HepG2 (cell line): ENCODE measurements around the gene RIPOR1. TPM values are rescaled to one million over a fixed set of nuclear protein-coding genes. Genes with fewer than 3 reads are reported as not detected.

Experiments used
- ATAC-seq: fragments of 200-7000 bp; cut with Tn5 transposase; 3 replicates; pipeline ENCODE4 v1.9.1; 2020; ENCODE audit warnings: mild to moderate bottlenecking, moderate library complexity
- BruUV-seq: library from RNA; stranded (reverse); fragments of 400-500 nt; replicated peaks from 2 replicates; lab custom pipeline; 2021; lab: Mats Ljungman, UMichigan
- CTCF ChIA-PET: fragments of 300-600 bp; formaldehyde crosslinking; extraction: SDS; loops from one replicate; lab custom pipeline; 2021; ENCODE audit warnings: low total read pairs, inconsistent platforms, low intra/inter-chr PET ratio; lab: Yijun Ruan, JAX
- POLR2A ChIA-PET: fragments of 350-600 bp; sonication (Branson Sonifier 250); formaldehyde crosslinking; loops from one replicate; lab custom pipeline; 2020; ENCODE audit warnings: antibody characterized with exemption, inconsistent platforms; lab: Yijun Ruan, JAX
- DNase-seq: peaks from one replicate; pipeline ENCODE4 v3.0.0-alpha.2; 2015; ENCODE audit warnings: low spot score
- FAIRE-seq: peaks from 3 replicates; lab custom pipeline; 2011; peaks lifted over from hg19 to GRCh38; lab: Jason Lieb, UNC
- H2AFZ ChIP-seq: one replicate; pipeline ENCODE4 v1.6.1; 2011; ENCODE audit warnings: low read length, inconsistent platforms
- H3K27ac ChIP-seq: fragments of 300-600 bp; 3 replicates; pipeline ENCODE4 v1.8.0; 2011; ENCODE audit warnings: mixed run types, mild to moderate bottlenecking, mixed read lengths, low read length, inconsistent platforms; ENCODE audit not compliant: insufficient read depth; ENCODE audit errors: extremely low read length
- H3K27me3 ChIP-seq, 2 experiments: fragments of 200-600 bp in 1 of 2; 2 replicates in 1 of 2; 3 replicates in 1 of 2; pipeline versions ENCODE4 v1.6.0 to v1.8.0; 2011; ENCODE audit warnings: low read length in 2 of 2, mild to moderate bottlenecking in 2 of 2, moderate library complexity in 2 of 2, inconsistent platforms in 1 of 2; ENCODE audit not compliant: insufficient read depth in 2 of 2, control insufficient read depth in 1 of 2
- H3K36me3 ChIP-seq, 2 experiments: fragments of 200-600 bp in 1 of 2; replicated peaks in 1 of 2; 2 replicates in 1 of 2; 3 replicates in 1 of 2; pipeline versions ENCODE4 v1.5.1 to v1.8.0; 2011; ENCODE audit warnings: low read length in 2 of 2, inconsistent platforms in 1 of 2; ENCODE audit not compliant: insufficient read depth in 2 of 2, control insufficient read depth in 1 of 2
- H3K4me1 ChIP-seq: 2 replicates; pipeline ENCODE4 v1.5.1; 2012; ENCODE audit warnings: low read length, inconsistent platforms; ENCODE audit not compliant: insufficient read depth
- H3K4me2 ChIP-seq: 2 replicates; pipeline ENCODE4 v1.6.0; 2011; ENCODE audit warnings: low read depth, low read length, inconsistent platforms
- H3K4me3 ChIP-seq, 3 experiments: fragments of 200-600 bp in 1 of 3; sonication (generic), shearing (Covaris generic) in 1 of 3; replicated peaks in 1 of 3; 2 replicates each; pipeline ENCODE4 v1.5.1; 2011 to 2016; ENCODE audit warnings: low read length in 3 of 3, inconsistent platforms in 2 of 3, low read depth in 2 of 3, mild to moderate bottlenecking in 2 of 3, control low read depth in 1 of 3, mixed read lengths in 1 of 3; ENCODE audit not compliant: insufficient read depth in 1 of 3
- H3K79me2 ChIP-seq: one replicate; pipeline ENCODE4 v1.6.1; 2011; ENCODE audit warnings: low read length, inconsistent platforms; ENCODE audit not compliant: insufficient read depth
- H3K9ac ChIP-seq: 2 replicates; pipeline ENCODE4 v1.6.0; 2011; ENCODE audit warnings: mild to moderate bottlenecking, low read depth, low read length, inconsistent platforms; ENCODE audit not compliant: insufficient read depth
- H3K9me3 ChIP-seq: 2 replicates; pipeline ENCODE4 v1.5.1; 2012; ENCODE audit warnings: mild to moderate bottlenecking, low read length
- H4K20me1 ChIP-seq: 2 replicates; pipeline ENCODE4 v1.6.0; 2011; ENCODE audit warnings: inconsistent platforms, mild to moderate bottlenecking, low read length, moderate library complexity; ENCODE audit not compliant: insufficient read depth
- AFF4 ChIP-seq: sonication (generic); formaldehyde crosslinking; IDR thresholded peaks from 2 replicates; pipeline ENCODE4 v1.4.0; 2020; ENCODE audit warnings: missing genetic modification reagents
- AGO2 ChIP-seq: fragments of 200-400 bp; formaldehyde crosslinking; optimal IDR thresholded peaks from 2 replicates; pipeline ENCODE3; 2017; ENCODE audit warnings: mild to moderate bottlenecking, low read depth, low read length, moderate library complexity
- ARNT2 ChIP-seq: sonication (generic); formaldehyde crosslinking; IDR thresholded peaks from 2 replicates; pipeline ENCODE4 v1.8.0; 2022; ENCODE audit warnings: mild to moderate bottlenecking, low read depth, missing genetic modification reagents, moderate library complexity
- FOXP1 ChIP-seq, 2 experiments: fragments of 450-650 bp in 1 of 2; IDR thresholded peaks; 2 replicates each; pipeline ENCODE4 v1.6.1; 2017 to 2018; ENCODE audit warnings: antibody characterized with exemption in 1 of 2
- HOXA9 ChIP-seq: sonication (generic); formaldehyde crosslinking; IDR thresholded peaks from 2 replicates; pipeline ENCODE4 v1.8.1; 2022; ENCODE audit warnings: missing genetic modification reagents, mild to moderate bottlenecking, moderate library complexity, borderline replicate concordance
- MTF1 ChIP-seq: sonication (generic); formaldehyde crosslinking; IDR thresholded peaks from 2 replicates; pipeline ENCODE4 v1.5.0; 2020; ENCODE audit warnings: missing genetic modification reagents
- MYC ChIP-seq: sonication (generic); formaldehyde crosslinking; IDR thresholded peaks from 2 replicates; pipeline ENCODE4 v1.9.0; 2021; ENCODE audit warnings: missing genetic modification reagents, borderline replicate concordance
- RAD21 ChIP-seq: fragments of 450-650 bp; formaldehyde crosslinking; IDR thresholded peaks from 2 replicates; pipeline ENCODE4 v1.5.0; 2020; ENCODE audit warnings: mild to moderate bottlenecking
- TERF1 ChIP-seq: sonication (generic); formaldehyde crosslinking; IDR thresholded peaks from 2 replicates; pipeline ENCODE4 v1.8.0; 2022; ENCODE audit warnings: mild to moderate bottlenecking, missing genetic modification reagents, moderate library complexity
- TMF1 ChIP-seq: sonication (generic); formaldehyde crosslinking; IDR thresholded peaks from 2 replicates; pipeline ENCODE4 v1.8.1; 2022; ENCODE audit warnings: low read depth, missing genetic modification reagents
- ZBTB21 ChIP-seq: sonication (generic); formaldehyde crosslinking; IDR thresholded peaks from 2 replicates; pipeline ENCODE4 v1.4.0; 2020; ENCODE audit warnings: missing genetic modification reagents
- ZNF282 ChIP-seq: fragments of 450-650 bp; IDR thresholded peaks from 2 replicates; pipeline ENCODE4 v1.6.1; 2018; ENCODE audit not compliant: partially characterized antibody
- ZNF30 ChIP-seq: sonication (generic); formaldehyde crosslinking; IDR thresholded peaks from 2 replicates; pipeline ENCODE4 v1.5.0; 2020; ENCODE audit warnings: mild to moderate bottlenecking, missing genetic modification reagents
- ZNF383 ChIP-seq: sonication (generic); formaldehyde crosslinking; IDR thresholded peaks from 2 replicates; pipeline ENCODE4 v1.4.0; 2020; ENCODE audit warnings: missing genetic modification reagents, mild to moderate bottlenecking, borderline replicate concordance
- WGBS: methylation state at CpG from one replicate; pipeline ENCODE4 v1.1.6; 2017; ENCODE audit warnings: low lambda C conversion rate; 5-methylcytosine and 5-hydroxymethylcytosine counted together
- in situ Hi-C: cut with HindIII; loops from 2 replicates; pipeline ENCODE4 v1.10.0; 2017; ENCODE audit warnings: low pct_unique_long_range_greater_than_20kb; ENCODE audit not compliant: extremely low pct_ligation_motif_present
- intact Hi-C: fragments of 100-400 bp; cut with micrococcal nuclease; formaldehyde crosslinking; loops from one replicate; pipeline ENCODE4 v1.10.0; 2022; ENCODE audit not compliant: unreplicated experiment
- polyA plus RNA-seq, 8 experiments: library from polyadenylated mRNA; depleted of rRNA in 3 of 8; stranded (reverse) in 7 of 8; unstranded in 1 of 8; fragments of >200 nt; fragmentation: Illumina TruSeq in 4 of 8; extraction: Trizol in 4 of 8; gene quantifications; 2 replicates each; pipeline versions ENCODE4 v1.2.1 to v1.2.3, GENCODE V29; 2011 to 2016; ENCODE audit warnings: low read depth in 4 of 8, missing spikeins in 1 of 8, mixed read lengths in 1 of 8; ENCODE audit not compliant: insufficient read depth in 1 of 8
- total RNA-seq, 5 experiments: library from RNA; depleted of rRNA; stranded (reverse); fragments of >200 nt; fragmentation: Illumina TruSeq; extraction: Trizol; gene quantifications; 2 replicates each; pipeline ENCODE4 v1.2.3, GENCODE V29; 2016; ENCODE audit warnings: low read depth in 1 of 5
- TF ChIP-seq, protein P1 (sequence below): conservative IDR thresholded peaks from 2 replicates; pipeline ENCODE4 v1.6.1; 2018; ENCODE audit warnings: missing genetic modification reagents

Gene RIPOR1
- total and polyA plus RNA-seq, 2 of the 13 experiments (the other 11 are each of a cell fraction or from before 2014, with no cell fraction given), result 4.6 to 8.1 TPM

DNA sequence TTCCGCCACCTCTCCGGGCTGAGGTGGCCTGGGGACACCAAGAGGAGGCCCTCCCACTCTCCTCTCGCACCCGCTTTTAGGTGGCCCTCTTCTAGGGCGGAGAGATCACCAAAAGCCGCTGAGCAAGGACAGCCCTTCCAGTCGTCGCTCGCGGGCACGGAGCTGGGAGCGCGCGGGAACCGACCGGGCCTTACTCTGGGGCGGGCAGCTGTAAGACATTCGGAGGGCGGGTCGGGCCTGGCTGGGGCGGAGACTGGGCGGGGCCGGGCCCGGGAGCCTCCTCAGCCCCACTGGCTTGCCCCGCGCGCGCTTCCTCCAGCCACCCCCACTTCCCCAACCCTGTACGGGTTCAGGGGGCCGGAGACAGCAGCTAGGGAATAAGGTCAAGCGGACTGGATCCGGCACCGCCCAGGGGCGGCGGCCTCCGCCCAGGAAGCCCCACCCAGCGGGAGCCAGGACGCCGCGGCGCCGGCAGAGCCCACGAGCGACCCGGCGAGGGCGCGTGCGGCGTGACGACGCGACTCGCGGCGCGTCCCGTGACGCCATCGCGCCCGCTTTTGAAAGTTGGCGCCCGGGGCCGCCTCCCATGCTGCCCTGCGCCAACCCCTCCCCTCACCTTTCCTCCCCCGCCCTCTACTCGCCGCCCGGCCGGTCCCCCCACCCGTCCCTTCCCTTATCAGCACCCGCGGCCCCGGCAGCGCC lies 33.3 kb downstream of the RIPOR1 start:
- peak overlapping the region; percentile 100 for H3K9ac ChIP-seq
- no peaks in the 10 kb centered on the region for H3K36me3 ChIP-seq
- WGBS, result 2% methylated on average over 38 of the region's 76 CpGs
- intact Hi-C loops, result loop anchor here (1.0 to 5.0 kb wide), 3 partner anchors 15 to 80 kb away; no protein-coding TSS in a partner anchor
- H3K27ac ChIP-seq, result peak overlapping the region; percentile 99
- FAIRE-seq (peak; percentile 66), ATAC-seq (peak; percentile 92), DNase-seq (peak; percentile 97)
- H2AFZ ChIP-seq, result peak overlapping the region; percentile 16
- in situ Hi-C loops, result no loop called here
- no peaks in the 10 kb centered on the region; a peak in 1 of 5 replicates for H3K27me3 ChIP-seq
- no TSS peak for BruUV-seq
- H3K4me3 ChIP-seq, result peak overlapping the region; percentile 90 to 99 (median 95)
- H3K9me3 ChIP-seq, result no peaks in the 10 kb centered on the region
- H3K4me1 ChIP-seq, result peaks cover 40% of the 10 kb centered on the region
- H3K79me2 ChIP-seq, result peaks cover 44% of the 10 kb centered on the region
- ChIA-PET CTCF (interaction anchor here (0.6 to 3.6 kb wide), 5 partner anchors 15 to 107 kb away, joined by 3 to 33 read pairs (median 7); partner anchors contain the start of gene CARMIL2), POLR2A (interaction anchor here (0.7 to 3.4 kb wide), 22 partner anchors 8 to 449 kb away, joined by 3 to 28 read pairs (median 4); partner anchors contain the start of genes ACD, C16orf86, ENKD1 and RANBP10)
- no peaks in the 10 kb centered on the region; the same call in 1 of the 2 replicates for H4K20me1 ChIP-seq
- H3K4me2 ChIP-seq, result peak overlapping the region; percentile 91
- TF ChIP-seq HOXA9, result no peak
- no peak for TF ChIP-seq MTF1 (CRISPR knock-in tag)
- peak; percentile 73 for TF ChIP-seq AGO2
- TF ChIP-seq, protein P1, sequence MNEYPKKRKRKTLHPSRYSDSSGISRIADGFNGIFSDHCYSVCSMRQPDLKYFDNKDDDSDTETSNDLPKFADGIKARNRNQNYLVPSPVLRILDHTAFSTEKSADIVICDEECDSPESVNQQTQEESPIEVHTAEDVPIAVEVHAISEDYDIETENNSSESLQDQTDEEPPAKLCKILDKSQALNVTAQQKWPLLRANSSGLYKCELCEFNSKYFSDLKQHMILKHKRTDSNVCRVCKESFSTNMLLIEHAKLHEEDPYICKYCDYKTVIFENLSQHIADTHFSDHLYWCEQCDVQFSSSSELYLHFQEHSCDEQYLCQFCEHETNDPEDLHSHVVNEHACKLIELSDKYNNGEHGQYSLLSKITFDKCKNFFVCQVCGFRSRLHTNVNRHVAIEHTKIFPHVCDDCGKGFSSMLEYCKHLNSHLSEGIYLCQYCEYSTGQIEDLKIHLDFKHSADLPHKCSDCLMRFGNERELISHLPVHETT (CRISPR knock-in tag), result peak; percentile 96
- TF ChIP-seq ZNF30, result no peak
- peak; percentile 92 for TF ChIP-seq ARNT2
- no peak for TF ChIP-seq ZNF383 (CRISPR knock-in tag)
- peak; percentile 98 for TF ChIP-seq TMF1
- 0 out of 2 replicates have a peak, but pooled peaks have one; percentile 42 for TF ChIP-seq ZBTB21
- peak; percentile 75 for TF ChIP-seq MYC (CRISPR knock-in tag)
- TF ChIP-seq RAD21 (CRISPR knock-in tag), result 0 out of 2 replicates have a peak, but pooled peaks have one; percentile 16
- no peak for TF ChIP-seq FOXP1 (IDR thresholded peaks at IDR 0.05)
- TF ChIP-seq FOXP1 (CRISPR knock-in tag; IDR thresholded peaks at IDR 0.05), result no peak; the same call in 1 of the 2 replicates
- peak; percentile 36; the same call in 1 of the 2 replicates for TF ChIP-seq AFF4 (CRISPR knock-in tag)
- TF ChIP-seq ZNF282, result no peak
- TF ChIP-seq TERF1, result no peak
